HG03103 (cell line): Measurements from ENCODE around the gene CLIC1.

Experiments
- ATAC-seq: cut with Tn5 transposase; IDR thresholded peaks from one replicate; pipeline ENCODE4 v1.9.1; 2021; ENCODE audit warnings: low read depth; ENCODE audit not compliant: unreplicated experiment

Gene CLIC1

GRCh38 chr6:31740397-31741223 lies 4.3 kb upstream of the CLIC1 start:
- no peak for ATAC-seq

DNA sequence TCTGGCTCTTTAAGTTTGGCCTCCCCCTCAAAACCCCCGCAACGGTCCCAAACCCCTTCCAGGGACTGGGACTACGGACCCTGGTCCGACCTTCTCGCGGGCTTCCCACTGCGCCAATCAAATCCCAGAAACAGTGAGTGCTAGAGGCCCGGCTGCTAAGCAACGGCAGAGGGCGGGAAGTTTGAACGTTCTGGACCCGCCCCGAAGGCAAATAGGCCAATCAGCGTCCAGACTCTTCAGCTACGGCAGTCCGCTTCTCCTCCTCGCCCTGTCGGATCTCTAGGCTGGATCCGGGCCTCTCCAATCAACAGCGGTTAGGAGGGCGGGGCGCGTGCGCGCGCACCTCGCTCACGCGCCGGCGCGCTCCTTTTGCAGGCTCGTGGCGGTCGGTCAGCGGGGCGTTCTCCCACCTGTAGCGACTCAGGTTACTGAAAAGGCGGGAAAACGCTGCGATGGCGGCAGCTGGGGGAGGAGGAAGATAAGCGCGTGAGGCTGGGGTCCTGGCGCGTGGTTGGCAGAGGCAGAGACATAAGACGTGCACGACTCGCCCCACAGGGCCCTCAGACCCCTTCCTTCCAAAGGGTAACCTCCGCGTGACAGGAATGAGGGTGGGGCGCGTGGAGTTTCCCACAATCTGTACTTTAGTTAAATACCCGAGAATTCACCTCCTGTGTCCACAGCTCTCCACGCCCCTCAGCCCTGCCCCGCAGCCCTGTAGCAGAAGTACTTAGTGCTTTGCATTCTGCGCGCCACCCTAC lies 3.5 kb upstream of the CLIC1 start, which contains the start of gene MSH5:
Gene MSH5 (plus strand): TSS at position 367 of the 758 bp plus-strand sequence. CDS start 462 bp downstream, outside the sequence.
- peak; percentile 59 for ATAC-seq

GRCh38 chr6:31737991-31738979 lies 2.0 kb upstream of the CLIC1 start:
- no peak for ATAC-seq

- no peak for ATAC-seq
These were observed 1.1 kb upstream of the CLIC1 start for GRCh38 chr6:31737315-31737990.

- ATAC-seq = no peak
These were observed 511 bp upstream of the CLIC1 start for GRCh38 chr6:31736768-31737314.

GRCh38 chr6:31734821-31735406 lies 1.4 kb downstream of the CLIC1 start:
- no peak for ATAC-seq

- no peak for ATAC-seq
These were observed 2.0 kb downstream of the CLIC1 start for GRCh38 chr6:31734247-31734820.

DNA sequence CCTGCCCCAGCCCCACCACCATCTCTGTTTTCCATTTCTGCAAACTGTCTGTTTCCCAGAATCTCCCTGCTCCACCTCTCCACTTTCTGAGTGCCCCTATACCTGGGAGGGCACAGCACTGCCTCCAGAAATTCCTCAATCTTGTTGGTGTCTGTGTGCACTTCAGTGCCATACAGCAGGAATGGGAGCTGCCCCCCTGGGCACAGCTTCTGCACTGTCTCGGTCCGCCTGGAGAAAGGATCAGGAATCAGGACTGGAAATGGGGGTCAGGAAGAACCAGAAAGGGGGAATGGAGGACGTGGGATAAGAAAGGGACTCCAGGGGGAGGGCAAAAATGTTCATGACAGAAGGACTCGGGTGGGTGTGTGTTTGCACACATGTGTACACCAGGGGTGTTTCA lies 2.6 kb downstream of the CLIC1 start:
- no peak for ATAC-seq

- no peak for ATAC-seq
These were observed 4.3 kb downstream of the CLIC1 start for GRCh38 chr6:31732029-31732428.

GRCh38 chr6:31730631-31731086 lies 5.7 kb downstream of the CLIC1 start:
- ATAC-seq = no peak

DNA sequence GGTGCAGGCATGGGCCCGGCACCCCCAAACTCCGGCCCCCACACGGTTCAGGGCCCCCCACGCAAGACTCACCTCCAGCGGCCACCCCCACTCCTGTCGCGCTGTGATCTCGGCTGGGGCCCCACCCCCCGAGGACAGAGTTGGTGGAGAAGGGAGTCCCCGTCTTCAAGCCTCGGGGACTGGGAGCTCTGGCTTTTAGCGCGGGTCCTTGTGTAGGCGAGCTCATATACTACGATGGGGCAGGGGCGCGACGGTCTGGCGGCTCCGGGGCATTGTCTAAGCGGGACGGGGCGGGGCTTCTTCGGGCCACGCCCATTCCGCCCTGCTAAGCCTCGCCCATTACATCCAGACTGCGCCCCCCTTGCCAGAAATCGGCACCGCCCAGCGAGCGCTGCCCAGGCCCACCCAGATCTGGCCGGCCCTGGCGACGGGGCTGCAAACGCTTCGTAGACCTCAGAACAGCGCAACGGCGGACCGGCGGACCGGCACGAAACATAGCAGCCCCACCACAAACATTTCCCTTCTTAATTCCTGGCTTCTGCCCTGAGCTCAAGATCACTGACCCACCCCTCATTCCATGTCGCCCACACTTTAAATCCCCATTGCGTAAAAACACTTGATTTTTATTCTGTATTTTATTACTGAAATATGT lies 6.2 kb downstream of the CLIC1 start:
- no peak for ATAC-seq

GRCh38 chr6:31729515-31729978 lies 6.8 kb downstream of the CLIC1 start:
- no peak for ATAC-seq

GRCh38 chr6:31728767-31729514 lies 7.4 kb downstream of the CLIC1 start, which contains the start of gene DDAH2:
TSS of gene DDAH2 (minus strand) at chr6:31729299. CDS start at chr6:31729161, 138 bp downstream.
- no peak for ATAC-seq

GRCh38 chr6:31727717-31728671 lies 8.3 kb downstream of the CLIC1 start:
- no peak for ATAC-seq

GRCh38 chr6:31727034-31727716 lies 9.2 kb downstream of the CLIC1 start:
- ATAC-seq = no peak
